Stimulated activated CD4-positive, alpha-beta T cell treated with anti-CD3 and anti-CD28 coated beads, Interleukin-4, amount 100 ng/mL, for 1 hour (primary cell): ENCODE data around the gene MED31.

Source experiments
- DNase-seq: peaks from one replicate; pipeline ENCODE4 v3.0.0-alpha.2; 2020

Gene MED31

DNA sequence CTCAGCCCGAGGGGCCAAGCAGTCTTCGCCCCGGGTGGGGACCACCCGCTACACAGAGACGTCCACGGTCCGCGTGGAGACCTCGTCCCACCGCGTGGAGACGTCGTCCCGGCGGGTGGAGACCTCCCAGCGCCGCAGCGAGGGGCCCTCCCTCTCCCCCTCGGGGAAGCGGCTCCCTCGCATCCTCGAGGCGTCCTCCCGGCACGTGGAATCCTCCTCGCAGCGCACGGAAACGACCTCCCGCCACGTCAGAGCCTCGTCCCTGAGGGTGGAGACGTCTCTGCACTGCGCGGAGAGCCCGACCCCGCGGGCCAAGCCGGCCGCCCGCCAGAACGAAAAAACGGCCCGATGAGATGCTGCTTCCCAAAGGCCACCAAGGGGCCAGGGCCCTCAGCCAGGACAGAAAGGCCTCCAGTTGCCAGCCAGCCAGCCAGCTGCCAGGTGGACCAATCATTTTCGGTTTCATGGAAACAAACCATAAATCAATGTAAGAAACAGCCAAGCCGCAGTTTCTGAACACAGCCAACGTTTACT lies 581 bp upstream of the MED31 start:
- peak; percentile 41 for DNase-seq

DNA sequence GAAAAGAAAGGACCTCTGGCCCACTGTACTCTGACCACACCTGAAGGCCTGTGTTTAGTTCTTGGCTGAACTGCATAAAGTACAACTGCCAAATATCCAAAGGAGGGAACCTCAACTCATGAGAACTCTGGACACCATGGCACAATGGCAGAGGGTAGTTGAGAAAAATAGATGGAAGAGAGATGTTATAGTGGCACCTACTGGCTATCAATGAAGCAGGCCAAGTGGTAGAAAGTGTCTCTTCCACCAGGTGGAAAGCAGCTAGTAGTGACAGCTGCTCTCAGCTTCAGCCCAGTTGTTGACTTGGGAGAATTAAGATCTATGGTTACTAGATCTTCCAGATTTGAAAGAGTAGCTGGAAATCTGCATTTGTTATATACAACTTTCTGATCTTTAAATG lies 3.2 kb downstream of the MED31 start:
- DNase-seq = no peak

DNA sequence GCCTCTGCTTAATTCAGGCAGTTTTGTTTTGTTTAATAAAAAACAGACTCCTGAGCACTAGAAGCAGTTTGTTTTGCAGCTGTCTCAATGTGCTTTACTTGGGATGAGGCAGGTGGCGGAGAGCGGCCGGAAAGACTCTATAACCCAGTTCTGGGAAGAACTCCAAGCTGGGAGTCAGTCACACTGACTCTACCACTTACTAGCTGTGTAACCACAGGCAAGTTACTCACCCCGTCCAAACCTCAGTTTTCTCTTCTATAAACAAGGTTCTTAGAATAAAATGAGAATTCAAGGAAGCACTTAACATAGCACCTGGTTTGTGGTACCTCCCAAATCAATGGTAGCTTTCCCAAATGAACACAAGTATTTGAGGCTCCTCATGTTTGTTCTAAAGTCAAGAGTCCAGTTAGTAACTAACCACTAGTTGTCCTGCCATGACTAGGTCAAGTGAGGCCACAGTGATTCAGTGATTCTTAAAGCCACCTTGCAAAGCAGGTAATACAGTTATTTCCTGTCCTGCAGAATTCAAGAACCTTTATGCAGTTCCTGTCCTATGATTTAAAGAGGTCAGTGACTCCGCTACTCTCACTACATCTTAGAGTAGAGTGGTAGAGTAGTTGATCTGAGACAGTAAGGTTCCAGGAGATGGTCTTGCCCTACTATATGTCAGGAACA lies 7.8 kb downstream of the MED31 start:
- no peak for DNase-seq

DNA sequence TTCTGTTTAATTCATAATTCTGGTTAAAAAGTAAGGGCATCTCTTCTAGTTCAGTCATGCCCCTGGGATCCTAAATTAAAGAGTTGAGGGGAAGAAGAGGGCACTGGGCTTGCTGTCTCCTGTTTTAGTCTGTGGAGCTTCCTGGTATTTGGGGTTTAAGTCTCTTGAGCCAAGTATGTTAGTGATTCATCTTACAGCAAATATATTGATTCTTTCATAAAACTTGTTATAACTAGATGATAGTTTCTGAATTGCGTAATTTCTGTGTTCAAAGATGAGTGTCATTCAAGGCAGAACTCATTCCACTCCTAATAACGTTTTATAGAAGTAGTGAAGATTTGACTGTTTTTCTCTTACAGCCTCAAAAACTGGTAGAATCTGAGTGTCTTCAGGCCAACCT lies 8.8 kb downstream of the MED31 start:
- DNase-seq = no peak

DNA sequence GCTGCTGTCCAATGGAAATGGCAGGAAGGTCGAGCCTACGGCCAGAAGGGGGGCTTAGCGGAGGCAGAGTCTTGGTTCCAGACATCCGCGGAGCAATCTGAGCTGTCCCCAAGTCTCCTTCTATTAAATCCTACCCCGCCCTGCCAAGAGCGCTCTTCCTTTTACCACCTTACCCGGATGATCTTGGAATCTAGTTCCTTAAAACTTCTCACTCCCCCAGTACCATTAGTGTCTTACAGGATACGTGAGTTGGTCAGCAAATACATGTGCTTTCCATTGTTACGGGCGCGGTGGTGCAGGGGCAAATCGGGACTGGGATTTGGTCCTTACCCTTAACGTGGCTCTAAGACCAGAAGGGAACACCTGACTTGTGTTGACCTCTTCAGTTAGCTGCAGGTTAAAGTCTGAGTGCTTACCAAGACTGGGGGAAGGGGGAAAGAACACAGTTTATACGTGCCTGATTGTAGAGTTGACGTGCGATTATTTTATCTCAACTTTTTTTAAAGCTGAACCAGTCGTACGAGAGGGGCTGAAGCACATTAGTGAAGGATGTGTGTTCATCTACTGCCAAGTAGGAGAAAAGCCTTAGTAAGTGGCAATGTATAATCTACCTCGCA lies 10.1 kb downstream of the MED31 start:
- DNase-seq = no peak

DNA sequence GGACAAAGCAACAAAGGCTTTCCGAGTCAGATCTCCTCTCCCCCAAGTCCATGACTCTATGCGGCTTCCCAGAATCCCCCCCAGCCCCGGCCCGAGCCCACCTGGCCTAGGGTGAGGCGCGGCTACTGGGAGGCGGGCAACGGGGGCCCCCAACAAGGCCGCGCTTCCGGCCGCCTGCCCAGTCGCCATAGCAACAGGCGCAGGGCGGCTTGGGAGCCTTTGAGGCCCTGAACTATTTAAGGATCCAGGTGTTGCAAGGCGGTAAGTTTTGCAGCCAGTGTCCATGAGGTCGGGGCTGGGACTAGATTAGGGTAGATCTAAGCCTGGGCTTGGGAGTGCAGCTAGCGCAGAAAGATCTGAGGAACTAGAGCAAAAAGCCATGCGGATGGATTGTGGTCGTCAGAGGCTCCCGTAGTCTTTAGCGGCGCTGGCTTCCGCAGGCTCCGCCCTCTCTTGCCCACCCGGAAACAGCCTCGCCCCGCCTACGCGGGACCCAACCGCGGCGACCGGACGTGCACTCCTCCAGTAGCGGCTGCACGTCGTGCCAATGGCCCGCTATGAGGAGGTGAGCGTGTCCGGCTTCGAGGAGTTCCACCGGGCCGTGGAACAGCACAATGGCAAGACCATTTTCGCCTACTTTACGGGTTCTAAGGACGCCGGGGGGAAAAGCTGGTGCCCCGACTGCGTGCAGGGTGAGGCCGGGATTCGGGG lies 10.7 kb downstream of the MED31 start, which contains the start of the genes KIAA0753 and TXNDC17:
TSS of gene KIAA0753 (minus strand) at position 176 of the 711 bp plus-strand sequence. CDS start 5,608 bp downstream, outside the sequence.
TSS of gene TXNDC17 (plus strand) at position 525 of the 711 bp plus-strand sequence. CDS start at position 548, 23 bp downstream.
- peak; percentile 91 for DNase-seq

DNA sequence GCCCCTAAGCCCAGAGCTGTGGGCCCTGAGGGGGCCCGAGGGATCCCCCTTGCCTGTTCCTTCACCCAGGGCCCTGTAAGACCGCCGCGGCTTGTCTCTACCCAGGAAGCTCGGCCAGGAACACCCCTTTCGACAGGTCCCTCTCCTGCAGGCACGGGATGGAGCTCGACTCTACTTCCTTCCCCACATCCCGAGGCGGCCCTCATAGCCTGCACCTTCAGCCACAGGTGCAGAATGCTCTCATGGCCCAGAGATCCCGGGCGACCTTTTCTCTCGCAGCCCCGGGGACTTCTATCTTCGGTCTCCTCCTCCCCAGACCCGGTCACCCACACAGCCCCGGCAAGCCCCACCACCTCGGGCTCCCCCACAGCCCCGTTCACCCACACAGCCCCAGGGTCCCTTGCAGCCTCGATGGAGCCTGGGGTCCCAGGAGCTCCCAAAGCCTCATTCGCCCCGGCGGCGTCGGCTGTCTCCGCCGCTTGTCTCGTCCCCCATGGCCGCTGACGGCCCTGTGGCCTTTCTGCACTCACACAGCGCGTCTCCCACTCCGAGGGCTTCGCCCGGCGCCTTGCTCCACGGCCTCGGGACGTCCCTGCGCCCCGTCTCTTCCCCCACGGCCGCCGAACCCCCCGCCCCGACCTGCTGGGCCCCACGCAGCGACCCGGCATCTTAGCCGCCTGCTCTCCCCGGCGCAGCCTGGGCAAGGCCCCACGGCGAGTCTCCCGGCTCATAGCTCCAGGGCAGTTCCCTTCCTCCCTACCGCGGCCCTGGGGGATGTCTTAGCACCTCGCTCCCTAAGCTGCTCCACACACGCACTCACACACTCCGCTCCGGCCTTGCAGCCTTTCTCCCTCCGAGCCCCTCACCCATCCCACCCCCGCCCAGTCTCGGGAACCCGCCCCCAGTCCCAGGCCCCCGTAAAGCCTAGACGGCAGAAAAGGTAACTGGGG lies 11.5 kb downstream of the MED31 start:
- peak; percentile 37 for DNase-seq

DNA sequence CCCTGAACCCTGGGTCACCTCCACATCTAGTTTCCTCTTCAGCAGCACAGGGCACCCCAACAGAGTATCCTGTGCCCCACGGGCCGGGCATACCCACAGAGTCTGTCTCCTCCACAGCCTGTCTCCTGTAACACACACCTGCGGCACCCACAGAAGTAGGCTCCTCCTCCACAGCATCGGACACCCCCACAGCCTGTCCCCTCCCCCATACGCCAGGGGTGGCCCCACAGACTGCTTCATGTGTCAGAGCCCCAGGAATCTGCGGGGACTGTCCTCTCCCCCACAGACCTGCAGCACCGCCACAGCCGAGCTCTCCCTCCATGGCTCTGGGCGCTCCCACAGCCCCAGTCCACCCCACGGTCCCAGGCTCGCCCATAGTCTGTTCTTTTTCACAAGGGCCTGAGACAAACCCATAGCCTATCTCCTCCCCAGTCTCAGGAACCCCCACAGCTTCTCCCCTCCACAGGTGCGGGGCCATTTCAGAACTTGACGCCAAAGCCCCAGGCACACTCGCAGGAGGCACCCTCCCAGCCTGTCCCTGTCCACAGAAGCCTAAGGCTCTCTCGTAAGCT lies 12.3 kb downstream of the MED31 start:
- DNase-seq = no peak

DNA sequence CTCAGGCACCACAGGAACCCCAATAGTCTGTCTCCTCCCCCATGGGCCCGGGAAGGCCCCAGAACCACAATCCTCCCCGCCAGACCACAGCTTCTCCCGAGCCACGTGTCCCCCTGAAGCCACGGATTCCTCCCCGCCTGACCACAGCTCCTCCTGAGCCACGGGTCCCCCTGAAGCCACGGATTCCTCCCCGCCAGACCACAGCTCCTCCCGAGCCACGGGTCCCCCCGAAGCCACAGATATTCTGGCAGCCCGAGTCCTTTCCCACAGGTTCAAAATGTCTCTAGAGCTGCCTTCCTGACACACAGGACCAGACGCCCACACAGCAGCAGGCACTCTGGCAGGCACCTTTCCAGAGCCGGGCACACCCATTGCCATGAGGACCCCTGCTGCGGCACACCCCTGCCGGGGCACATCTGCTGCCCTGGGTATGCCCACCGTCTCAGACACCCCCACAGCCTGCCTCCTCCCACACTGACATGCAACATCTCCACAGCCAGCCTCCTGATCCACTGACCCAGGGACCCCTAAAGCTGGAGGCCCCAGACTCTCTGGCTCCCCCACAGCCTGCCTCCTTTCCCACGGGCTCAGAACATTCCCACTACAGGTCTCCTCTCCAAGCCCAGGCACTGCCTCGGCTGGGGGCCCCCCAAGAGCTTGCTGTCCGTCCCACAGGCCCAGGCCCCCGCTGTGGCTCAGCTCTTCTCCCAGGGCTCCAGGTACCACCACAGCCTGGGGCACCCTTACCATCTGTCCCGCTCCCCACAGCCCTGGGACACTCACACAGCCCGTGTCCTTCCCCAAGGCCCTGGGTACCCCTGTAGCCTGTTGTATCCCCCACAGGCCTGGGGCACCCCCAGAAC lies 13.1 kb downstream of the MED31 start:
- DNase-seq = no peak

DNA sequence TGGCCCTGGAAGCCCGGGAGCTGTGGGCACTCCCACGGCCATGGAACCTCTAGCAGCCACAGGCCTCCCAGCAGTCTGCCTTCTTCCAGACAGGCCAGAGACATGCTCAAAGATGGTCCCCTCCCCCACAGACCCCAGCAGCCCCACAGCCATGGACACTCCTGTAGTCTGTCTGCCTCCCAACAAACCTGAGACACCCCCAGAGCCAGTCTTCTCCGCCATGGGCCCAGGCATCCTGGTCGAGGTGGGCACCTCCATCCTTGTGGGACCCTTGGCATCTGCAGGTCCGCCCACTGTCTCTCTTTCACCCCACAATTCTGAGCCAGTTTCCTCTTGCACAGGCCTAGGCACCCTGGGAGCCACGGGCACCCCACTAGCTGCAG lies 14.0 kb downstream of the MED31 start:
- DNase-seq = no peak

DNA sequence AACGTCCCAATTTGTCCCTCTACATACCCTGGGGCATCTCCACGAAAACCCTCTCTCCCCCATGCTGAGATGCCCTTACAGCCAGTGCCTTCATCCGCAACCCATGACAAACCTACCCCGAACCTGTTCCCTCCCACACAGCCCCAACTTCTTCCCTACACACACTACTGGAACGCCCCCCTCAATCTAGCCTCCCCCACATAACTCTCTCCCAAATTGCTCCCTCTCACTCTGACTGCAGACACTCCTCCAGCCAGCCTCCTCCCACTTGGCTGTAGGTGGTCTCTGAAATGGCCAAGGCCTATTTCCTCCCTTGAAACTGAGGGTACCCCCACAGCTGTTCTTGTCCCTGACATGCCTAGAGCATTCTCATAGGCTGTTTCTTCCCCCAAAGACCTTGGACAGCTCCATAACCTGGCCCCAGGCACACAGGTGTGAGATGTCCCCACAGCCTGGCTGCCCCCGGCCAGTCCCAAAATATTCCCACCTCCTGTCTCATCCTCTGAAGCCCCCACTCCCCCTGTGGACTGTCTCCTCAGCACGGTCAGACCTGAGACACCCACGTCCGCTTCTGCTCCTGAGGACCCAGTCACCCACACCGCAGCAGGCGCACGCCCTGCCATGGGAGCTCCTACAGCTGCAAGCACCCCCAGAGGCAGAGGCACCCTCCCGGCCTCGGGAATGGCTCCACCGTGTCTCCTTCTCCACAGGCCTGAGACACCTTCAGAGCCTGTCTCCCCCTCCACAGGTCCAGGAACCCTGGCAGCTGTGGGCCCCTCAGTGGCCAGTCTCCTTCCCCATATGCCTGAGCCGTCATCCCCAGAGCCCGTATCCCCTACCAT lies 14.6 kb downstream of the MED31 start:
- DNase-seq = no peak

DNA sequence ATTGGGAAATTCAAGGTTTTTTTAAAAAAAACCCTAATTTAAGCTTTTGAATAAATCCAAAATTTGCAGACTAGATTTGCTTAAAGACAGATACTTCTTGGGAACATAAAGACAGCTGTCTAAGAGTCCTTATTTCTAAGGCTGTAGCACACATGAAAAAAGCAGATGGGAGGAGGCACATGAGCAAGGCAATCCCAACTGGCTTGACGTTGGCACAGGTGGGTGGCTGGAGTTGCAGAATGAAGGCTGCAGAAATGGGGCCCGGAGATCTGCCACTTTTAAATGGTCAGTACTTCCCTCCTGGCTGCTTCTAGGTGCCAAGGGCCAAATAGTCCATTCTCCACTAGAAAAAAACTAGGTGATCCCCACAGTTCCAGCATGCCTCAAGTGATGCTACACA lies 15.3 kb downstream of the MED31 start:
- DNase-seq = no peak

DNA sequence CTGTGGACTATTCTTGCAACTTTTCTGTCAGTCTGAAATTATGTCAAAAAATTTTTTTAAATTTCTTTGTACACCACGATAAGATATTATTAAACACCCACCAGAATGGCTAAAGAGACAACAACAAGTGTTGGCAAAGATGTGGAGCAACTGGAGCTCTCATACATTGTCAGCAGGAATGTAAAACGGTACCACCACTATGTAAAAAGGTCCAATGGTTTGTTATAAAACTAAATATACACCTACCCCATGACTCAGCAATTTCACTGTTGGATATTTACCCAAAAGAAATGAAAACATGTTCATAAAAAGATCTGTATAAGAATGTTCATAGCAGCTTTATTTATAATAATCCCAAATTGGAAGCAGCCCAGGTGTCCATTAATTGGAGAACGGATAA lies 18.1 kb downstream of the MED31 start:
- no peak for DNase-seq

DNA sequence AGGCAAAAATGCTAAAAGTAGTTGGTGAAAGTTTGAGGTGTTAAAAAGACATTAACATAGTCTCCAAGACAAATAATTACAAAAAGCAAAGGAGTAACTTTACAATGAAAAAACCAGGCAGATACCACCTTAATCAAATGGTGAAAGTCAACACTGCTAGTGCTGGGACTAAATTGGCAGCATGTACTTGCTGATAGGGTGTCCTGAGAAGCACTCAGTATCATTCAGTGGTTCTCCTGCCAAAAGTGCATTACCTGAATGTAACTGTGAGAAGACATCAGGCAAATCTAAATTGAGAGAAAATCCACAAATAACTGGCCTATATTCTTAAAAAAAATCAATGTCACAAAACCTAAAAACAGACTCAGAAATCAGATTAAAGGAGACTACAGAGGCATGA lies 18.9 kb downstream of the MED31 start:
- DNase-seq = no peak

DNA sequence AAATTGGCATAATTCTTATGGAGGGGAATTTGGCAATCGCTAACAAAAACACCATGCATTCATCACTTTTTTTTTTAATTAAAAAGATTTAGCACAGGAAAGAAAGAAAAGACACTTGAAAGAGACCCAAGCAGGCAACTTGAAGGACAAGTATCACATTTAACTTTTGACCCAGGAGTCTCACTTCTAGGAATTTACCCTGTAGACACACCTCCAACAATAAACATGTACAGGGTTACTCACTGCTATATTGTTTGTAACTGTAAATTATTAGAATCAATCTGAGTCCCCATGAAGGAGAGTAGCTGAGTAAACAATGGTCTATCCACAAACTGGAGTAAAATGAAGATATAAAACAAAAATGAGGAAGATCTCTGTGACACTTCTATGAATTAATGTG lies 21.0 kb downstream of the MED31 start:
- DNase-seq = no peak

DNA sequence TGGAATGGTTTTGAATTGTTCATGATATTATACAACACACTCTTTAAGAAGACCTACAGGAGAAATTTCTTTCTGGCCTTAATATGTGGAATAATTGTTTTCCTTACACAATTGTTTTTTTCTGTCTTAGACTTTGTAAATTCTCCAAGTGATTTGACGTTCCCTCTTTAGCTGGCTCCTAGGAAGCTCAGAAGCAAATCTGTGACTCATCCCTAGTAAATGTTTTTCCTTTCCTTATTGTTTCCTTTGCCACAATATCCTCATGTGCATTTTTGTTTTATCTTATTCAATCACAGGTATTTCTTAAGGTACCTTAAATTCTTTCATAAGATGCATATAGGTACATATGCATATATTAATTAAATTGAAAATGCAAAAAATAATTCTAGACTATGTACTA lies 24.4 kb downstream of the MED31 start:
- no peak for DNase-seq

DNA sequence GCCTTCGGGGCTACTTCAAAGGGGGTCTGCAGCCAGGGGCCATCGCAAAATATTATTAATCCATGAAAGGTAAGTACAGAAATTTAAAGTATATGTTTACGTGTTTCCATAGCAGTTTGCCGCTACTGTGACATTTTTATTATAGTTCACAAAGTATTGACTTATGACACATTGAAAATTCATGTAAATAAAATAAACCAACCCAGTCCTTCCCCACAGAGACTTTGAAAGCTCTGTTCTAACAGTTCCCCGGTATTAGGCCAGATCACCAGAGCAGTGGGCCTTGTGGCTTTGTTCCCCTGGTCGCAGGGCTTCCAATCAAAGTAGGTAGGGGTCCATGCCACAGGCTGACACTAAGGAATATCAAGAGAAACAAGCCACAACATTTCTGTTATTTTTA lies 24.8 kb downstream of the MED31 start:
- no peak for DNase-seq

DNA sequence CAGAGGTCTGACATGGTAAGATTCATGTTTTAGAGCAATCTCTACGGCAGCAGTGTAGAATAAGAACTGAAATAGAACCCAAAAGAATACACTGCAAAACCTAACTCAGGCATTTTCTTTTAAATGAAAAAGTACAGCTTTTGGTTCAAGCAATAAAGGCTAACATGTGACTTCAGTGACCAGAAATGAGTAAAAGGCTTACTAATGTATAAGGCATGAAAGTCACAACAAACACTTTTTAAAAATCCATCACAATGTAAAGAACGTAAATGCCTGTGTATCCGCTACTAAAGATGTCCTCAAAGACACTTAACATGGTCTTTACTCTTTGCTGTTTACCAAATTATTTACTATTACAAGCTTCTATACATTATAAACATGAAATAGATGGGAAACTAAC lies 27.5 kb downstream of the MED31 start:
- DNase-seq = no peak

DNA sequence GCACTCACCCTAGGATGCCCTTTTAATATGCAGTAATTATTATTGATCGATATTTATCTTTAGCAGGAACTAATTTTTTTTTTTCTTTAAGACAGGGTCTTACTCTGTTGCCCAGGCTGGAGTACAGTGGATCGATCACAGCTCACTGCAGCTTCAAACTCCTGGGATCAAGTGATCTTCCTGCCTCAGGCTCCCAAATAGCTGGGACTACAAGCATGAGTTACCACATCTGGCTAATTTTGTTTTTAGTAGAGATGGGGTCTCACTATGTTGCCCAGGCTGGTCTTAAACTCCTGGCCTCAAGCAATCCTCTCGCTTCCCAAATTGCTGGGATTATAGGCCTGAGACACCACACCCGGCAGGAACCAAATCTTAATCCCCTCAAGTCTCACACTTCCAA lies 40.2 kb downstream of the MED31 start:
- DNase-seq = no peak

DNA sequence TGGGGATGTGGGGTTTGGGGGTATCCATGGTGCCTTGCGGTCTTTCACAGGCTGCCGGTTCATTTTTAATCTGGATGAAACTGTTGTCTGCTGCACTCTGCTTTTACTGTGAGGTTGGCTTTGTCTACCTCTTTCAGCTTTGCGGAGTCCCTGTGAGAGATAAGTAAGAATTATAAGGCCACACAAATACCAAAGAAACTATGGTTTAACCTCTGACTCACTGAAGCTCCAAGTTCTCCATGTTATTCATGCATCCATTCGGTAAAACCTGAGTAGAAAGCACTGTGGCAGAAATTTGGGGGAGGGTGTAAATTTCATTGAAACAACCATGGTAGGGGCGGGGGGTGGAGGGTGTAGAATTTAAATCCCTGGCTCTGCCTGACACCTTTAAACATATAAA lies 41.4 kb downstream of the MED31 start:
- no peak for DNase-seq
